AG09319 (cell line): ENCODE results near the gene OR2H2.
A peak's percentile ranks its signal among the peaks of the same experiment; 100 is the strongest.

Experiments
- DNase-seq: peaks from one replicate; pipeline ENCODE4 v3.0.0-alpha.2; 2010; ENCODE audit warnings: low read depth; ENCODE audit errors: extremely low read depth
- TF ChIP-seq, protein P1 (sequence below): IDR thresholded peaks from 2 replicates; pipeline ENCODE4 v1.5.1; 2011; ENCODE audit warnings: low read depth, mild to moderate bottlenecking, inconsistent platforms, low read length, moderate library complexity

OR2H2 gene

GRCh38 chr6:29567541-29567940 is 17.4 kb upstream of the OR2H2 start:
- no peak for DNase-seq
- TF ChIP-seq, protein P1, sequence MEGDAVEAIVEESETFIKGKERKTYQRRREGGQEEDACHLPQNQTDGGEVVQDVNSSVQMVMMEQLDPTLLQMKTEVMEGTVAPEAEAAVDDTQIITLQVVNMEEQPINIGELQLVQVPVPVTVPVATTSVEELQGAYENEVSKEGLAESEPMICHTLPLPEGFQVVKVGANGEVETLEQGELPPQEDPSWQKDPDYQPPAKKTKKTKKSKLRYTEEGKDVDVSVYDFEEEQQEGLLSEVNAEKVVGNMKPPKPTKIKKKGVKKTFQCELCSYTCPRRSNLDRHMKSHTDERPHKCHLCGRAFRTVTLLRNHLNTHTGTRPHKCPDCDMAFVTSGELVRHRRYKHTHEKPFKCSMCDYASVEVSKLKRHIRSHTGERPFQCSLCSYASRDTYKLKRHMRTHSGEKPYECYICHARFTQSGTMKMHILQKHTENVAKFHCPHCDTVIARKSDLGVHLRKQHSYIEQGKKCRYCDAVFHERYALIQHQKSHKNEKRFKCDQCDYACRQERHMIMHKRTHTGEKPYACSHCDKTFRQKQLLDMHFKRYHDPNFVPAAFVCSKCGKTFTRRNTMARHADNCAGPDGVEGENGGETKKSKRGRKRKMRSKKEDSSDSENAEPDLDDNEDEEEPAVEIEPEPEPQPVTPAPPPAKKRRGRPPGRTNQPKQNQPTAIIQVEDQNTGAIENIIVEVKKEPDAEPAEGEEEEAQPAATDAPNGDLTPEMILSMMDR, result no peak

GRCh38 chr6:29567991-29568390 is 16.9 kb upstream of the OR2H2 start:
- DNase-seq, result no peak
- TF ChIP-seq, protein P1, result no peak

- DNase-seq, result no peak
Observed at GRCh38 chr6:29576056-29576455, 8.9 kb upstream of the OR2H2 start.

DNA sequence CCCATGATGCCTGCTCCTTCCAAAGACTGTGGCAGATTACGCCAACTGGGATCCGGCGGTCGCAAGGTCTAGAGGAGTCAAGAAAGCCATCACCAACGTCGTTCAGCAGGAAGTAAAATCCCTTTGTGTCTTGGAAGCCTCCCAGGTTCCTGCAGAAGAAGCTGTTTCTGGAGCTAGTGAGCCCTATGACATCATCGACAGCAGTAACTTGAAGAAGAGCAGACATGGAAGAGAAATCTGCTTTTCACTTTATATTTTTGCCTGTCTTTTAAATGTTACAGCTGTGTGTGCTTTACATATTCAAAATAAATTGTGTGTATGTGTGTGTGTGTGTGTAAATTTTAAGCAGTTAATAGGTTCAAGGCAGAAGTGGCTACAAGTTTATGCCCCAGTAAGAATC is 7.4 kb upstream of the OR2H2 start:
- TF ChIP-seq, protein P1, result no peak

More at GRCh38 chr6:29576056-29576455, 8.9 kb upstream of the OR2H2 start:
- TF ChIP-seq, protein P1, result no peak

DNA sequence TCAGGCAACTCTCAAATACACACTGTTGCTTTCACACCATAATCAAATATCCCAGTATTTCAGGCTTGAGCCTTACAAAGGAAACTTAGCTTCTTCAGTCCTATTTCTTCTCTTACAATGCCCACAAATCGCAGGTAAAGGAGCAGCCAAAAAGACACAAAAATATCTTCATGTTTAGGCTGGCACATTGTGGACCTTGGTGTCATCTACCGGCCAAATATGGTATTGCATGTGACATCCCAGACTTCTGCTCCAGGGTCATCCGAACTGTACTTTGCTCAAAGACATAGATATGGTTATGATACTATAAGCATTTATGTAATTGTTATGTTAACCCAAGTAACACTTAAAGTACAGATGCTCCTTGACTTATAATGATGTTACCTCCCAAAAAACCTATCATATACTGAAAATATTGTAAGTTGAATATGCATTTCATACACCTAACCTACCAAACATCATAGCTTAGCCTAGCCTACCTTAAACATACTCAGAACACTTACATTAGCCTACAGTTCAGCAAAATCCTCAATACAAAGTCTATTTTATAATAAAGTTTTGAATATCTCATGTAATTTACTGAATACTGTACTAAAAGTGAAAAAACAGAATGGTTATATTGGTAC is 4.6 kb downstream of the OR2H2 start:
- peak; percentile 16 for DNase-seq
- TF ChIP-seq, protein P1, result peak; percentile 92

More for the DNA sequence above, 7.4 kb upstream of the OR2H2 start:
- DNase-seq, result no peak

- TF ChIP-seq, protein P1, result no peak
- no peak for DNase-seq
Observed at GRCh38 chr6:29590218-29590808, 5.4 kb downstream of the OR2H2 start.

DNA sequence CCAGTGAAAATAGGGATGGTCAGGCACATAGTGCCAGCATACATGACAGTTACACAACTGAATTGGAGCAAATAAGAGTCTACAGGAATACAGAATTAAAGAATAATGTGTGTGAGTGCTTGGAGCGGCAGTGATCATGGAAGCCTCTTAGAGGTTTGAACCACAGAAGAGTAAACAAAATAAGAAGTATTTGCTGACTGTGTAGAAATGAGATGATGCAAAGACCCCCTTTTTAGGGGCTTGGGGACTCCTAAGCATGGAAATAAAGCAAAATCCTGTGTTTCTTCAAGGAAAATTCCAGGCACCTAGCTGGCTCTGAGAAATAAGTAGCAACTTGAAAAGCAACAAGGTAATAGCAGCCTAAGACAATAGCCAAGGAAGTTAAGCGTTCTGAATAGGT is 6.8 kb downstream of the OR2H2 start:
- TF ChIP-seq, protein P1, result no peak
- DNase-seq, result no peak
